HG02642 (cell line): Measurements from ENCODE around the gene WRAP73.
"Not testable (repeated sequence)": the region's sequence is repeated elsewhere in the genome, so short reads cannot be mapped to it uniquely, and the experiment has no call there.

Experiments used
- ATAC-seq: cut with Tn5 transposase; IDR thresholded peaks from one replicate; pipeline ENCODE4 v1.9.1; 2021; ENCODE audit warnings: mild to moderate bottlenecking; ENCODE audit not compliant: unreplicated experiment, poor library complexity

WRAP73 gene

GRCh38 chr1:3584915-3585314 lies 65.0 kb downstream of the WRAP73 start:
- ATAC-seq = no peak

- ATAC-seq = not testable (repeated sequence)
Observed at GRCh38 chr1:3583751-3584150, 66.2 kb downstream of the WRAP73 start.

GRCh38 chr1:3581296-3582036 lies 68.4 kb downstream of the WRAP73 start:
- ATAC-seq = no peak
